ENCODE results near the gene RBFA.

Gene RBFA

DNA sequence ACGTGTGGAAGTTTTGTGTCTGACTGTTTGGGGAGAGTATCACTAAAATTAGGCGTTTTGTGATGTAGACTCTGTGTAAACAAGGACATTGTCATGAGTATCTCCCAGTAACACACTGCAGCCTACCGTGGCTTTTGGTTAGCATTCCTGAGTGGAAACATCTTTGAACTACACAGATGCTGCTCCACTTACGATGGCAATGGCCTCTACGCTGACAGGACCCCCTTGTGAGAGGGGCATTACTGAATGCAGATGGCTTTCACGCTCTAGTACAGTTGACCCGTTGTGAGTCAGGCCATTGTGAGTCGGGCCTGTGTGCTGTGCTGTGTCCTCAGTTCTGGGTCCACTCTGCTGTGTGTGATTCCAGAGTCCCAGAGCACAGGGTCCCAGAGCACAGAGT is 40.5 kb downstream of the RBFA start:
- DNase-seq (ENCODE audit: low spot score) = no peak

DNA sequence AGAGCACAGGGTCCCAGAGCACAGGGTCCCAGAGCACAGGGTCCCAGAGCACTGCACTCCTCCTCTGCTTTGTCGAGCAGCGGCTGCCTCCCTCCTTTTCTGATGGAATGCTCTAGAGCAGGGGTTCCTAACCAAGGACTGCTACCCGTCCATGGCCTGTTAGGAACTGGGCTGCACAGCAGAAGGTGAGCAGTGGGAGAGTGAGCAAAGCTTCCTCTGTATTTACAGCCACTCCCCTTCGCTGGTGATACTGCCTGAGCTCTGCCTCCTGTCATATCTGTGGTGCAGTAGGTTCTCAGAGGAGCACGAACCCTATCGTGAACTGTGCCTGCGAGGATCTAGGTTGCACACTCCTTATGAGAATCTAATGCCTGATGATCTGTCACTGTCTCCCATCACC is 41.7 kb downstream of the RBFA start:
- no peak for DNase-seq (ENCODE audit: low spot score)

DNA sequence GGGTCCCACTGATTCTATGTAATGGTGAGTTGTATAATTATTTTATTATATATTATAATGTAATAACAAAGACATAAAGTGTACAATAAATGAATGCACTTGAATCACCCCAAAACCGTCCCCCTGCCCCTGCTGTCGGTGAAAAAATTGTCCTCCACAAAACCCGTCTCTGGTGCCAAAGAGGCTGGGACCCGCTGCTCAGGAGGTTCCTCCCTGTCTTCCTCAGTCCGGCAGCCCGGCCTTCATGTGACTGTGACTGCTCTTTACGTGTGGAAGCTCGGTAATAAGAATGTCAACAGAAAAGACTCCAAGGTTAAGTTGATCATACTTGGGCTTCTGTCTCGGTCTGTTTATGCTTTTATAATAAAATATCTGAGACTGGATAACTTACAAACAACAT is 42.1 kb downstream of the RBFA start:
- DNase-seq (ENCODE audit: low spot score) = no peak

DNA sequence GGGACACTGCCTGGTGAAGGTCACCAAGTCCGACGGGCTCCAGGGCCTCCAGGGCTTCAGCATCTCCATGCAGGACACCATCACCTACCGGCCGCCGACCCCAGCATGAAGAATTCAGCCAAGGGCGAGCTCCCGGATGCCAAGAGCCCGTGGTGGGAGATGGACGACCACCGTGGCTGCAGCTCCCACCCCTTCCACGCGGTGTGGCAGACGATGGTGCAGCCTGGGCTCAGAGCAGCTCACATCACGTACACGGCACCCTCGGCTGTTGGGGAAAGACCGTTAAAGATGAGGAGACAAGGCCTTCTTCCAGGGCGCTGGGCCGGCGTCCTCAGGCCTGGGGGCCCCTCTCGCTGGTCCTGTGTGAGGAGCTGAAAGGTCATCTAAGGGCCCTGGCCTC is 43.6 kb downstream of the RBFA start:
- no peak for DNase-seq (ENCODE audit: low spot score)
